Cardiac fibroblast (primary cell): ENCODE results near the gene FREM2.

ENCODE experiments used
- DNase-seq, 2 donors: peaks; one replicate each; pipeline versions ENCODE4 v3.0.0 to v3.0.0-alpha.2; 2010; ENCODE audit warnings: low read depth in 2 of 2
- H3K4me3 ChIP-seq, 2 donors: replicated peaks in 1 of 2; 1 replicate in 1 of 2; 2 replicates in 1 of 2; pipeline ENCODE4 v1.5.1; 2011; ENCODE audit warnings: low read depth in 2 of 2, low read length in 2 of 2, mild to moderate bottlenecking in 2 of 2, moderate library complexity in 1 of 2
- CTCF ChIP-seq: IDR thresholded peaks from one replicate; pipeline ENCODE4 v1.5.1; 2011; ENCODE audit warnings: low read depth, mild to moderate bottlenecking, low read length, inconsistent platforms

FREM2 gene

GRCh38 chr13:38669234-38669964 is 17.5 kb upstream of the FREM2 start:
- DNase-seq = no peak
- no peak overlapping the region for H3K4me3 ChIP-seq
- TF ChIP-seq CTCF = no peak

DNA sequence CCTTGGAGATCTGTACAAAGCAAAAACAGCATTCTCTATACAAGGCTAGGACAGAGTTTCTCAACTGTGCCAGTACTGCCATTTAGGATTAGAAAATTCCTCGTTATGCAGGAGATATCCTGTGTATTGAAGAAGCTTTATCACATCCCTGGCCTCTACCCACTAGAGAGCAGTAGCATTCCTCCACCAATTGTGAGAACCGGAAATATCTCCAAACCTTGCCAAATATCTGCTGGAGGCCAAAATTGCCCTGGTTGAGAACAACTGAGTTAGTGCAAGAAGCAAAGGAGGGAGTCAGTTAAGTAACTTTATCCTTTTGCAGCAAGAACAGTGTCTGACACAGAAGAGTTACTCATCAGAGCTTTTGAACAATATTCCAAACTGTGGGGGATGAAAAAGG is 16.2 kb upstream of the FREM2 start:
- TF ChIP-seq CTCF = no peak
- H3K4me3 ChIP-seq = no peak overlapping the region
- DNase-seq = peak; percentile 36 to 82

DNA sequence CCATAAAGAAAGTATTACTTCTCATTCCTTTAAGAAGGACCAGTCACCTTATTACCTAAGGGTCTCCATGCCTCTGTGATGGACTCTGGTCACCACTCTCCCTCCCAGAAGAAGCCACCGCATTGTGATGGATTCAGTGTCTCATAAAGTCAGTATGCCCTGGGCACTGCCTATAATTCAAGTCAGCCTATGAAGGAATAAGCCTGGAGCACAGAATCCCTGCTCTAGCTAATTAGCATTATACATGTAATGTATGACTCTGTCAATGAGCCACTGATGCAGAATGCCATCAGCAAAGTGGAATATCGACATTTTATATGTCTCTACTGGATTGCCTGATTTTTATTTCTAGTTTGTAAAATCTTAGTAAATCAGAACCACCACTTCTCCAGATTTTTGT is 14.9 kb upstream of the FREM2 start:
- H3K4me3 ChIP-seq = no peak overlapping the region
- TF ChIP-seq CTCF = no peak
- no peak for DNase-seq

DNA sequence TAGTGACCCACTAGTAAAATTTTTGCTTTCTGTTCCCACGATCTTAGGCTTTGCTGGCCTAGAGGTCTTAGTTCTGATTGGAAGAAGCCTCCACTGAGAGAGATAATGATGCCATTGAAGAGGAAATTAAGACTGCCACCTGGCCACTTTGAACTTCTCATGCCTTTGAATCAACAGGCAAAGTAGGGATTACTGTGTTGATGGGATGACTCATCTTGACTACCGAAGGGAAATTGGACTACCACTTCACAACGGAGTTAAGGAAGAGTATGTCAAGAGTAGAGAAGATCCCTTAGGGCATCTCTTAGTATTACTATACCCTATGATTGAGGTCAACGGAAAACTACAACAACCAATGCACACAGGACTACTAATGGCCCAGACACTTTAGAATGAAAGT is 12.7 kb upstream of the FREM2 start:
- TF ChIP-seq CTCF = no peak
- no peak overlapping the region for H3K4me3 ChIP-seq
- no peak for DNase-seq

DNA sequence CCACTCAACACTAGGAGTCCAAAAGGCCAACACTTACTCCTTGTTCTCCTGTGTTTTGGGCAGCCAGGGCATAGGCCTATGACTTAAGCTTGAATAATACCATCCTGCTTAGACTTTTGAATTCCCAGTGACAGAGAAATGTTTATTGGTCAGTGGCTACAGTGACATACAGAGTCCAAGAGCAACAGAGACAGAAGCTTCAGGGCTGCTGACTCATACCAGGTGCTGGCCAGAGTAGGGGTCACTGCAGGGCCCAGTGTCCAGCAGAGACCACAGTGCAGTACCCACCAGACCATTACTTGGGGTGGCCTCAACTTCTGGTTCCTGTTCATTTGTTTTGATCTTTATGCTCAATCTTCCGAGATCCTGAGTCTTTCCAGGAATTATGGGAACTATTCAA is 6.0 kb upstream of the FREM2 start:
- H3K4me3 ChIP-seq = no peak overlapping the region
- no peak for TF ChIP-seq CTCF
- no peak for DNase-seq

DNA sequence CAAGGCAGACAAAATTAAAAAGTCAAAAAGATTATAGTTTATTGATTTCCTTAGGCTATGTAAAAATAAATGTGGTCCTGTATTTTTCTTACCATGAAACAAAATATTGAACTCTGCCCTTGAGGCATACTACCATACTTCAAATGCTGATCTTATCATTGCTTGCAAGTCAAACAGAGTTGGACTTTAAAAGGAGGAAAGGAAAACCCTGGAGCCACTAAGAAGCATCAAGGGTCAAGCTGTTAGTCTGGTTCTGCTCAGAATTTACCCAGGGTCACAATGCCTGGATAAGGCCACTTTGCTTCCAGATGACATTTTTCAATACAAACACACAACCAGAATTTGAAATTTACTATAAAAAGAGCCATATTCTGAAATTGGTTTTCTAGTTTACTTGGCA is 2.2 kb upstream of the FREM2 start:
- DNase-seq = no peak
- no peak overlapping the region for H3K4me3 ChIP-seq
- TF ChIP-seq CTCF = no peak

GRCh38 chr13:38685431-38685830 is 1.4 kb upstream of the FREM2 start:
- DNase-seq = no peak
- no peak for TF ChIP-seq CTCF
- no peak overlapping the region for H3K4me3 ChIP-seq
